HepG2 (cell line): ENCODE results near the gene CCDC183. TPM values are rescaled to one million over a fixed set of nuclear protein-coding genes. Genes with fewer than 3 reads are reported as not detected.

ENCODE experiments used
- ASH2L ChIP-seq: fragments of 300-600, 200-600 bp; sonication (generic); IDR thresholded peaks from 2 replicates; pipeline ENCODE4 v1.7.0; 2017; ENCODE audit warnings: low read depth, mild to moderate bottlenecking, moderate library complexity, mixed read lengths, low read length; ENCODE audit not compliant: insufficient read length
- ATF1 ChIP-seq: IDR thresholded peaks from 2 replicates; pipeline ENCODE4 v1.6.1; 2016; ENCODE audit warnings: mild to moderate bottlenecking, control low read depth
- CBX1 ChIP-seq: IDR thresholded peaks from one replicate; pipeline ENCODE4 v1.6.1; 2016; ENCODE audit warnings: antibody characterized with exemption, low read depth
- CEBPZ ChIP-seq: IDR thresholded peaks from 2 replicates; pipeline ENCODE4 v1.6.1; 2012; ENCODE audit warnings: low read length, improper control_type of control experiment
- HNRNPK ChIP-seq: fragments of 200-400 bp; formaldehyde crosslinking; IDR thresholded peaks from 2 replicates; pipeline ENCODE4 v1.6.1; 2018; ENCODE audit warnings: low read length, low read depth, moderate library complexity, mild to moderate bottlenecking; ENCODE audit not compliant: poor library complexity, severe bottlenecking
- HOXA9 ChIP-seq: sonication (generic); formaldehyde crosslinking; IDR thresholded peaks from 2 replicates; pipeline ENCODE4 v1.8.1; 2022; ENCODE audit warnings: missing genetic modification reagents, mild to moderate bottlenecking, moderate library complexity, borderline replicate concordance
- JUNB ChIP-seq: sonication (generic); formaldehyde crosslinking; IDR thresholded peaks from 2 replicates; pipeline ENCODE4 v1.8.0; 2022; ENCODE audit warnings: missing genetic modification reagents, mild to moderate bottlenecking, borderline replicate concordance
- MXI1 ChIP-seq: IDR thresholded peaks from 3 replicates; pipeline ENCODE4 v1.6.1; 2012; ENCODE audit warnings: low read depth, low read length, inconsistent platforms, borderline replicate concordance
- NPAS2 ChIP-seq: sonication (generic); formaldehyde crosslinking; IDR thresholded peaks from 2 replicates; pipeline ENCODE4 v1.8.0; 2022; ENCODE audit warnings: mild to moderate bottlenecking, missing genetic modification reagents, borderline replicate concordance
- PAF1 ChIP-seq: IDR thresholded peaks from 2 replicates; pipeline ENCODE4 v1.6.1; 2016; ENCODE audit warnings: missing genetic modification reagents, missing compliant biosample characterization
- PHF21A ChIP-seq: sonication (generic); formaldehyde crosslinking; IDR thresholded peaks from 2 replicates; pipeline ENCODE4 v1.5.0; 2020; ENCODE audit warnings: mild to moderate bottlenecking, missing genetic modification reagents
- PHF5A ChIP-seq: IDR thresholded peaks from one replicate; pipeline ENCODE4 v1.6.1; 2018; ENCODE audit warnings: low read depth, missing genetic modification reagents; ENCODE audit not compliant: unreplicated experiment
- RBFOX2 ChIP-seq: fragments of 200-400 bp; formaldehyde crosslinking; IDR thresholded peaks from 2 replicates; pipeline ENCODE4 v1.6.1; 2017; ENCODE audit warnings: low read depth, mild to moderate bottlenecking, low read length
- RFX1 ChIP-seq: fragments of 450-650 bp; IDR thresholded peaks from 2 replicates; pipeline ENCODE4 v1.6.1; 2017
- SP2 ChIP-seq: sonication (generic); formaldehyde crosslinking; IDR thresholded peaks from 2 replicates; pipeline ENCODE4 v1.5.1; 2020; ENCODE audit warnings: mild to moderate bottlenecking, missing genetic modification reagents
- TBX2 ChIP-seq: sonication (generic); formaldehyde crosslinking; IDR thresholded peaks from 2 replicates; pipeline ENCODE4 v1.5.0; 2020; ENCODE audit warnings: missing genetic modification reagents, mild to moderate bottlenecking, borderline replicate concordance
- ZBTB21 ChIP-seq: sonication (generic); formaldehyde crosslinking; IDR thresholded peaks from 2 replicates; pipeline ENCODE4 v1.4.0; 2020; ENCODE audit warnings: missing genetic modification reagents
- ZKSCAN1 ChIP-seq: fragments of 150-350 bp; IDR thresholded peaks from 2 replicates; pipeline ENCODE4 v1.6.1; 2014; ENCODE audit warnings: low read length
- ZNF136 ChIP-seq: sonication (generic); formaldehyde crosslinking; IDR thresholded peaks from 2 replicates; pipeline ENCODE4 v1.8.1; 2022; ENCODE audit warnings: low read depth, mild to moderate bottlenecking, moderate library complexity, missing genetic modification reagents
- ZNF160 ChIP-seq: sonication (generic); formaldehyde crosslinking; IDR thresholded peaks from 2 replicates; pipeline ENCODE4 v1.8.0; 2022; ENCODE audit warnings: mild to moderate bottlenecking, inconsistent platforms, missing genetic modification reagents
- ZNF234 ChIP-seq: sonication (generic); formaldehyde crosslinking; conservative IDR thresholded peaks from 2 replicates; pipeline ENCODE4 v1.5.1; 2020; ENCODE audit warnings: mild to moderate bottlenecking, missing genetic modification reagents
- ZNF253 ChIP-seq: sonication (generic); formaldehyde crosslinking; IDR thresholded peaks from 2 replicates; pipeline ENCODE4 v1.8.0; 2022; ENCODE audit warnings: mild to moderate bottlenecking, missing genetic modification reagents, borderline replicate concordance
- ZNF317 ChIP-seq: sonication (generic); formaldehyde crosslinking; IDR thresholded peaks from 2 replicates; pipeline ENCODE4 v1.5.0; 2020; ENCODE audit warnings: mild to moderate bottlenecking, missing genetic modification reagents
- ZNF362 ChIP-seq: sonication (generic); formaldehyde crosslinking; IDR thresholded peaks from 2 replicates; pipeline ENCODE4 v1.4.0; 2020; ENCODE audit warnings: missing genetic modification reagents, mild to moderate bottlenecking, borderline replicate concordance
- ZNF451 ChIP-seq: sonication (generic); formaldehyde crosslinking; IDR thresholded peaks from 2 replicates; pipeline ENCODE4 v1.5.0; 2020; ENCODE audit warnings: mild to moderate bottlenecking, missing genetic modification reagents
- ZNF557 ChIP-seq: sonication (generic); formaldehyde crosslinking; IDR thresholded peaks from 2 replicates; pipeline ENCODE4 v1.4.0; 2020; ENCODE audit warnings: missing genetic modification reagents
- ZNF614 ChIP-seq: IDR thresholded peaks from 2 replicates; pipeline ENCODE4 v1.6.1; 2018; ENCODE audit warnings: missing biosample characterization, missing genetic modification reagents, inconsistent platforms, borderline replicate concordance
- ZNF713 ChIP-seq: sonication (generic); formaldehyde crosslinking; IDR thresholded peaks from 2 replicates; pipeline ENCODE4 v1.4.0; 2020; ENCODE audit warnings: mild to moderate bottlenecking, missing genetic modification reagents
- polyA plus RNA-seq, 8 experiments: library from polyadenylated mRNA; depleted of rRNA in 3 of 8; stranded (reverse) in 7 of 8; unstranded in 1 of 8; fragments of >200 nt; fragmentation: Illumina TruSeq in 4 of 8; extraction: Trizol in 4 of 8; gene quantifications; 2 replicates each; pipeline versions ENCODE4 v1.2.1 to v1.2.3, GENCODE V29; 2011 to 2016; ENCODE audit warnings: low read depth in 4 of 8, missing spikeins in 1 of 8, mixed read lengths in 1 of 8; ENCODE audit not compliant: insufficient read depth in 1 of 8
- total RNA-seq, 5 experiments: library from RNA; depleted of rRNA; stranded (reverse); fragments of >200 nt; fragmentation: Illumina TruSeq; extraction: Trizol; gene quantifications; 2 replicates each; pipeline ENCODE4 v1.2.3, GENCODE V29; 2016; ENCODE audit warnings: low read depth in 1 of 5

The CCDC183 gene
- total and polyA plus RNA-seq, 2 of the 13 experiments (the other 11 are each of a cell fraction or from before 2014, with no cell fraction given) = 5.0 to 66.4 TPM

GRCh38 chr9:136793086-136793946, 2.8 kb upstream of the CCDC183 start (continued):
- peak; percentile 53 for TF ChIP-seq PHF5A (CRISPR knock-in tag)
- peak; percentile 14; the same call in 1 of the 2 replicates for TF ChIP-seq TBX2
- no peak for TF ChIP-seq HNRNPK
- TF ChIP-seq CBX1 = no peak
- TF ChIP-seq ASH2L = no peak
- peak; percentile 80; the same call in 1 of the 2 replicates for TF ChIP-seq PAF1
- no peak for TF ChIP-seq ZNF253 (CRISPR knock-in tag)
- peak; percentile 47; the same call in 1 of the 2 replicates for TF ChIP-seq ZNF451 (CRISPR knock-in tag)
- no peak for TF ChIP-seq NPAS2 (CRISPR knock-in tag)
- peak; percentile 63; the same call in 1 of the 2 replicates for TF ChIP-seq RBFOX2
- TF ChIP-seq PHF21A (CRISPR knock-in tag) = no peak
- TF ChIP-seq JUNB (CRISPR knock-in tag) = no peak
- no peak for TF ChIP-seq RFX1
- TF ChIP-seq MXI1 = peak; percentile 42; the same call in 1 of the 3 replicates
- no peak for TF ChIP-seq ZNF234 (CRISPR knock-in tag)
- TF ChIP-seq ZNF614 (CRISPR knock-in tag) = peak; percentile 70; the same call in 1 of the 2 replicates
- 0 out of 2 replicates have a peak, but pooled peaks have one; percentile 23 for TF ChIP-seq SP2 (CRISPR knock-in tag)
- no peak for TF ChIP-seq ZNF557 (CRISPR knock-in tag)
- TF ChIP-seq CEBPZ = no peak
- no peak for TF ChIP-seq HOXA9 (CRISPR knock-in tag)
- no peak for TF ChIP-seq ZNF713 (CRISPR knock-in tag)
- no peak for TF ChIP-seq ZNF362 (CRISPR knock-in tag)
- TF ChIP-seq ZBTB21 (CRISPR knock-in tag) = no peak
- TF ChIP-seq ZNF317 = no peak
- TF ChIP-seq ZNF136 (CRISPR knock-in tag) = no peak
- no peak for TF ChIP-seq ATF1 (CRISPR knock-in tag)
- TF ChIP-seq ZKSCAN1 = no peak
- no peak for TF ChIP-seq ZNF160
